Liver (tissue), 9 donors: Measurements from ENCODE around the gene TMC1. TPM values are rescaled to one million over a fixed set of nuclear protein-coding genes. Genes with fewer than 3 reads are reported as not detected.
A peak's percentile ranks its signal among the peaks of the same experiment; 100 is the strongest.

Experiments
- DNase-seq: peaks from one replicate; pipeline ENCODE4 v3.0.0-alpha.2; 2017; ENCODE audit warnings: low spot score
- H3K27ac ChIP-seq, 2 donors: one replicate each; pipeline ENCODE4 v1.7.0; 2013; ENCODE audit warnings: inconsistent platforms in 2 of 2, low read length in 2 of 2, control low read depth in 1 of 2, low read depth in 1 of 2, mild to moderate bottlenecking in 1 of 2
- H3K27me3 ChIP-seq, 4 donors: one replicate each; pipeline versions ENCODE4 v1.6.1 to v1.7.0; 2013; ENCODE audit warnings: low read length in 3 of 4, inconsistent platforms in 1 of 4, mild to moderate bottlenecking in 1 of 4, moderate library complexity in 1 of 4; ENCODE audit not compliant: control insufficient read depth in 4 of 4, insufficient read depth in 4 of 4
- H3K36me3 ChIP-seq, 4 donors: one replicate each; pipeline versions ENCODE4 v1.6.1 to v1.7.0; 2013; ENCODE audit warnings: low read length in 3 of 4, mild to moderate bottlenecking in 3 of 4, low read depth in 1 of 4, moderate library complexity in 1 of 4; ENCODE audit not compliant: control insufficient read depth in 4 of 4, insufficient read depth in 3 of 4
- H3K4me1 ChIP-seq, 4 donors: one replicate each; pipeline versions ENCODE4 v1.6.1 to v1.7.0; 2013; ENCODE audit warnings: low read length in 3 of 4, mild to moderate bottlenecking in 3 of 4, moderate library complexity in 1 of 4; ENCODE audit not compliant: control insufficient read depth in 4 of 4, insufficient read depth in 4 of 4
- H3K4me3 ChIP-seq, 3 donors: one replicate each; pipeline versions ENCODE4 v1.6.1 to v1.7.0; 2013; ENCODE audit warnings: low read length in 3 of 3, control low read depth in 1 of 3, low read depth in 1 of 3, mild to moderate bottlenecking in 1 of 3
- H3K9ac ChIP-seq, 2 donors: one replicate each; pipeline ENCODE4 v1.7.0; 2013; ENCODE audit warnings: low read length in 2 of 2, mild to moderate bottlenecking in 2 of 2, moderate library complexity in 2 of 2, control low read depth in 1 of 2, low read depth in 1 of 2
- H3K9me3 ChIP-seq, 4 donors: one replicate each; pipeline versions ENCODE4 v1.6.1 to v1.7.0; 2013; ENCODE audit warnings: low read length in 3 of 4; ENCODE audit not compliant: control insufficient read depth in 4 of 4
- EGR1 ChIP-seq, 2 donors: IDR thresholded peaks; 2 replicates each; pipeline ENCODE4 v1.6.1; 2016 to 2018; ENCODE audit warnings: antibody characterized with exemption in 2 of 2, low read depth in 2 of 2
- GABPA ChIP-seq, 2 donors: IDR thresholded peaks in 1 of 2; conservative IDR thresholded peaks in 1 of 2; 2 replicates each; pipeline ENCODE4 v1.6.1; 2016; ENCODE audit warnings: antibody characterized with exemption in 2 of 2, mild to moderate bottlenecking in 1 of 2, moderate library complexity in 1 of 2
- HNF4A ChIP-seq, 2 donors: conservative IDR thresholded peaks; 2 replicates each; pipeline ENCODE4 v1.6.1; 2016; ENCODE audit warnings: antibody characterized with exemption in 2 of 2, mild to moderate bottlenecking in 2 of 2
- HNF4G ChIP-seq: IDR thresholded peaks from 2 replicates; pipeline ENCODE4 v1.6.1; 2016; ENCODE audit warnings: antibody characterized with exemption
- JUND ChIP-seq, 2 donors: IDR thresholded peaks; 2 replicates each; pipeline ENCODE4 v1.6.1; 2016; ENCODE audit warnings: antibody characterized with exemption in 2 of 2
- RXRA ChIP-seq, 2 donors: IDR thresholded peaks; 2 replicates each; pipeline ENCODE4 v1.6.1; 2017 to 2018; ENCODE audit warnings: antibody characterized with exemption in 2 of 2, mild to moderate bottlenecking in 1 of 2
- SP1 ChIP-seq: IDR thresholded peaks from 2 replicates; pipeline ENCODE4 v1.6.1; 2018; ENCODE audit warnings: antibody characterized with exemption, mild to moderate bottlenecking
- YY1 ChIP-seq: IDR thresholded peaks from 2 replicates; pipeline ENCODE4 v1.6.1; 2016; ENCODE audit warnings: antibody characterized with exemption, mild to moderate bottlenecking
- WGBS: extraction: QIAGEN DNeasy Blood & Tissue Kit; methylation state at CpG from one replicate; pipeline ENCODE4 v1.1.7; 2013; 5-methylcytosine and 5-hydroxymethylcytosine counted together
- polyA plus RNA-seq, 2 donors: library from polyadenylated mRNA; stranded (reverse) in 1 of 2; unstranded in 1 of 2; fragments of 200-250 nt in 1 of 2; fragments of >200 nt in 1 of 2; fragmentation: Nextera tagmentation in 1 of 2; extraction: Ambion mirVana in 1 of 2; gene quantifications; one replicate each; pipeline versions ENCODE4 v1.2.1 to v1.2.3, GENCODE V29; 2013 to 2015
- total RNA-seq, 2 donors: library from RNA; depleted of rRNA; stranded (reverse); fragments of >200 nt; gene quantifications; one replicate each; pipeline ENCODE4 v1.2.3, GENCODE V29; 2014
- TF ChIP-seq, protein P1 (sequence below): IDR thresholded peaks from 2 replicates; pipeline ENCODE4 v1.6.1; 2016; ENCODE audit warnings: antibody characterized with exemption
- TF ChIP-seq, protein P2 (sequence below): IDR thresholded peaks from 2 replicates; pipeline ENCODE4 v1.6.1; 2016; ENCODE audit warnings: antibody characterized with exemption, mild to moderate bottlenecking
- TF ChIP-seq, protein P3 (sequence below): IDR thresholded peaks from 2 replicates; pipeline ENCODE4 v1.6.1; 2016; ENCODE audit warnings: antibody characterized with exemption
- TF ChIP-seq, protein P4 (sequence below): fragments of 150-350 bp; IDR thresholded peaks from 2 replicates; pipeline ENCODE4 v1.5.1; 2017; ENCODE audit warnings: improper control_type of control experiment, low read depth, low read length; ENCODE audit not compliant: missing input control
- TF ChIP-seq, protein P5 (sequence below): IDR thresholded peaks from 2 replicates; pipeline ENCODE4 v1.6.1; 2016; ENCODE audit warnings: antibody characterized with exemption
- donor health status: healthy.
- donor health status: healthy.
- donor health status: healthy.
- donor health status: healthy.
- donor health status: healthy.

Gene TMC1
- total and polyA plus RNA-seq, 4 donors, result 0.09 TPM; not detected in 3

DNA sequence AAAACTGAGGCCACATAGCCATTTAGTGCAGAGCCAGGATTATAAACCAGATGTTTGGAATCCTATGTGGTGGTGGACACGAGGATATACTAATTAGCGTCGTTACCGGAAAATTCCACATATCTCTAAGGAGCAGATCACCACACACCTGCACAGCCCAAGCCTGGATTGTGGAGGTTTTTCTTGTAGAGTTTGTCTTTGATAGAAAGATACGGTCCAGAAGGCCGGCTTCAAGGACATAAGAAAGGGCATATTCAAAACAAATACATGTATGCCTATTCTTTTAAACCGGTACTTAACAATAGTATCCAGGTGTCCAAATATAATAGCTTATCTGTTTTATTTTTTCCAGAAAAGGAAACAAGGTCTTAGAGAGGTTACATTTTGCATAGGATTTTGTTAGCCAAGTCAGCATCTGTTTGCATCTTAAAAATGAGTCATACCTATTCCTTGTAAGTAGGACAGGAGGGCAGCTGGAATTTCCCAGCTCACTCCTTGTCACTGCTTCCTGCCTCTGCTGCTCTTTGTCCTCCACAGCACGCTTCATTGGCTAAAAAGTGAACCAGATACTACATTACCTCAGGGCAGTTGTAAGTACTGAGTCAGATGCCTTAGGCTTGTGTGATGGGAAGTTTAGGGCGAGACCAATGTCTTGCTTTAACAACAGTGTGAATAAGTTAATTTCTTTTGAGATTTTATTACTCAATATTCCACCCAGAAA, 3.6 kb downstream of the TMC1 start:
- peaks cover 0 to 5% (median 0%) of the 10 kb centered on the region in 4 donors for H3K4me1 ChIP-seq
- DNase-seq, result no peak
- TF ChIP-seq, protein P1, sequence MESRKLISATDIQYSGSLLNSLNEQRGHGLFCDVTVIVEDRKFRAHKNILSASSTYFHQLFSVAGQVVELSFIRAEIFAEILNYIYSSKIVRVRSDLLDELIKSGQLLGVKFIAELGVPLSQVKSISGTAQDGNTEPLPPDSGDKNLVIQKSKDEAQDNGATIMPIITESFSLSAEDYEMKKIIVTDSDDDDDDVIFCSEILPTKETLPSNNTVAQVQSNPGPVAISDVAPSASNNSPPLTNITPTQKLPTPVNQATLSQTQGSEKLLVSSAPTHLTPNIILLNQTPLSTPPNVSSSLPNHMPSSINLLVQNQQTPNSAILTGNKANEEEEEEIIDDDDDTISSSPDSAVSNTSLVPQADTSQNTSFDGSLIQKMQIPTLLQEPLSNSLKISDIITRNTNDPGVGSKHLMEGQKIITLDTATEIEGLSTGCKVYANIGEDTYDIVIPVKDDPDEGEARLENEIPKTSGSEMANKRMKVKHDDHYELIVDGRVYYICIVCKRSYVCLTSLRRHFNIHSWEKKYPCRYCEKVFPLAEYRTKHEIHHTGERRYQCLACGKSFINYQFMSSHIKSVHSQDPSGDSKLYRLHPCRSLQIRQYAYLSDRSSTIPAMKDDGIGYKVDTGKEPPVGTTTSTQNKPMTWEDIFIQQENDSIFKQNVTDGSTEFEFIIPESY, result no peak
- TF ChIP-seq EGR1 (IDR thresholded peaks at IDR 0.05; ENCODE audit: low read depth in 2 of 2) (no peak), SP1 (no peak), GABPA (IDR thresholded peaks at IDR 0.05 in 1 of 2, conservative IDR thresholded peaks at IDR 0.05 in 1 of 2) (no peak), HNF4G (no peak), HNF4A (conservative IDR thresholded peaks at IDR 0.05) (no peak), YY1 (no peak), RXRA (IDR thresholded peaks at IDR 0.05) (no peak)
- TF ChIP-seq, protein P2, sequence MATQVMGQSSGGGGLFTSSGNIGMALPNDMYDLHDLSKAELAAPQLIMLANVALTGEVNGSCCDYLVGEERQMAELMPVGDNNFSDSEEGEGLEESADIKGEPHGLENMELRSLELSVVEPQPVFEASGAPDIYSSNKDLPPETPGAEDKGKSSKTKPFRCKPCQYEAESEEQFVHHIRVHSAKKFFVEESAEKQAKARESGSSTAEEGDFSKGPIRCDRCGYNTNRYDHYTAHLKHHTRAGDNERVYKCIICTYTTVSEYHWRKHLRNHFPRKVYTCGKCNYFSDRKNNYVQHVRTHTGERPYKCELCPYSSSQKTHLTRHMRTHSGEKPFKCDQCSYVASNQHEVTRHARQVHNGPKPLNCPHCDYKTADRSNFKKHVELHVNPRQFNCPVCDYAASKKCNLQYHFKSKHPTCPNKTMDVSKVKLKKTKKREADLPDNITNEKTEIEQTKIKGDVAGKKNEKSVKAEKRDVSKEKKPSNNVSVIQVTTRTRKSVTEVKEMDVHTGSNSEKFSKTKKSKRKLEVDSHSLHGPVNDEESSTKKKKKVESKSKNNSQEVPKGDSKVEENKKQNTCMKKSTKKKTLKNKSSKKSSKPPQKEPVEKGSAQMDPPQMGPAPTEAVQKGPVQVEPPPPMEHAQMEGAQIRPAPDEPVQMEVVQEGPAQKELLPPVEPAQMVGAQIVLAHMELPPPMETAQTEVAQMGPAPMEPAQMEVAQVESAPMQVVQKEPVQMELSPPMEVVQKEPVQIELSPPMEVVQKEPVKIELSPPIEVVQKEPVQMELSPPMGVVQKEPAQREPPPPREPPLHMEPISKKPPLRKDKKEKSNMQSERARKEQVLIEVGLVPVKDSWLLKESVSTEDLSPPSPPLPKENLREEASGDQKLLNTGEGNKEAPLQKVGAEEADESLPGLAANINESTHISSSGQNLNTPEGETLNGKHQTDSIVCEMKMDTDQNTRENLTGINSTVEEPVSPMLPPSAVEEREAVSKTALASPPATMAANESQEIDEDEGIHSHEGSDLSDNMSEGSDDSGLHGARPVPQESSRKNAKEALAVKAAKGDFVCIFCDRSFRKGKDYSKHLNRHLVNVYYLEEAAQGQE, result no peak
- TF ChIP-seq, protein P3, sequence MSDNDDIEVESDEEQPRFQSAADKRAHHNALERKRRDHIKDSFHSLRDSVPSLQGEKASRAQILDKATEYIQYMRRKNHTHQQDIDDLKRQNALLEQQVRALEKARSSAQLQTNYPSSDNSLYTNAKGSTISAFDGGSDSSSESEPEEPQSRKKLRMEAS, result no peak
- TF ChIP-seq, protein P4, sequence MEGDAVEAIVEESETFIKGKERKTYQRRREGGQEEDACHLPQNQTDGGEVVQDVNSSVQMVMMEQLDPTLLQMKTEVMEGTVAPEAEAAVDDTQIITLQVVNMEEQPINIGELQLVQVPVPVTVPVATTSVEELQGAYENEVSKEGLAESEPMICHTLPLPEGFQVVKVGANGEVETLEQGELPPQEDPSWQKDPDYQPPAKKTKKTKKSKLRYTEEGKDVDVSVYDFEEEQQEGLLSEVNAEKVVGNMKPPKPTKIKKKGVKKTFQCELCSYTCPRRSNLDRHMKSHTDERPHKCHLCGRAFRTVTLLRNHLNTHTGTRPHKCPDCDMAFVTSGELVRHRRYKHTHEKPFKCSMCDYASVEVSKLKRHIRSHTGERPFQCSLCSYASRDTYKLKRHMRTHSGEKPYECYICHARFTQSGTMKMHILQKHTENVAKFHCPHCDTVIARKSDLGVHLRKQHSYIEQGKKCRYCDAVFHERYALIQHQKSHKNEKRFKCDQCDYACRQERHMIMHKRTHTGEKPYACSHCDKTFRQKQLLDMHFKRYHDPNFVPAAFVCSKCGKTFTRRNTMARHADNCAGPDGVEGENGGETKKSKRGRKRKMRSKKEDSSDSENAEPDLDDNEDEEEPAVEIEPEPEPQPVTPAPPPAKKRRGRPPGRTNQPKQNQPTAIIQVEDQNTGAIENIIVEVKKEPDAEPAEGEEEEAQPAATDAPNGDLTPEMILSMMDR, result no peak
- H3K9me3 ChIP-seq, result no peaks in the 10 kb centered on the region
- no peak overlapping the region for H3K9ac ChIP-seq
- no peak overlapping the region for H3K4me3 ChIP-seq
- H3K36me3 ChIP-seq, result no peaks in the 10 kb centered on the region
- WGBS, result 86% methylated on average over 9 of the region's 9 CpGs
- H3K27me3 ChIP-seq, result no peaks in the 10 kb centered on the region
- no peak overlapping the region for H3K27ac ChIP-seq

DNA sequence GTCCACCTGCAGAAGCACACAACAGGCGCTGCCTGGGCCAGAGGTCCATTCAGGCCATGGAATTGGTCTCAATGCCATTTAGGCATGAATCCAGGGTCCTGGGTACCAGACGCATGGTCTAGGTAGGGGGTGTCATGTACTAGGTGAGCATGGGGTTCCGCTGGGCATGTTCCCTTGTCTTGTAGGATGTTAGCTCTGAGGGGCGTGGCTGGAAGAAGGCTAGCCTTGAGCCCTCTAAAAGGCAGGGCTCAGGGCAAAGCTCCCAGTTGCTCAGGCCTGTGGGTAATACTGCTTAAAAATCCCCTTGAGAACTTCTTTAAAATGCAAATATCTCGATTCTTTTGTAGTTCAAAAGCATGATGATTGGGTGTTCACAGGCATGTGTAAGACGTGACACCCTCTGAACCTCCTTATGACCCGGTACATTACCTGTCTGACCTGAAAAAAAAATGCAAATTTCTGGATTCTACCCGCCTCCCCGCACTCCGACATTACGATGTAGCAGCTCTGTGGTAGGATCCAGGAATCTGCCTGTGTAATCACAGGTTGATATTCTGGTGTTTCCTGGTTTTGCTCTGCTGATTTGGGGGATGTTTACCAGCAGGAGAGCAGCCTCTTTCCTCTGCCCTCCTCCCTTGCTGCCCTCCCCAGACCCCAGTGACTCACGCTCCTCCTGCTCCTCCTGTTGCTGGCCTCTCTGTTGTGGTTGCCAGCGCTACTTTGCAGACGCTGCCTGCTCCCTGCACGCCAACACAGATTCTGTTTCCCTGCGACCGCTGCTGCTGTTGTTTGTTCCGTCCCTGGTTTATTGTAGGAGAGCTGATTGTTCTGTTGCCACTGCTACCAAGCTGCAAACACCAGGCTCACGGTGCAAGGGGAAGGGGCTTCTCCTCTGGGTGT, 5.7 kb downstream of the TMC1 start:
- no peaks in the 10 kb centered on the region for H3K27me3 ChIP-seq
- peaks cover 0 to 5% (median 0%) of the 10 kb centered on the region in 4 donors for H3K4me1 ChIP-seq
- H3K36me3 ChIP-seq, result no peaks in the 10 kb centered on the region
- WGBS, result 62% methylated on average over 19 of the region's 19 CpGs
- H3K9me3 ChIP-seq, result no peaks in the 10 kb centered on the region
- no peak overlapping the region for H3K9ac ChIP-seq
- TF ChIP-seq, protein P5, sequence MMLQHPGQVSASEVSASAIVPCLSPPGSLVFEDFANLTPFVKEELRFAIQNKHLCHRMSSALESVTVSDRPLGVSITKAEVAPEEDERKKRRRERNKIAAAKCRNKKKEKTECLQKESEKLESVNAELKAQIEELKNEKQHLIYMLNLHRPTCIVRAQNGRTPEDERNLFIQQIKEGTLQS, result no peak
- TF ChIP-seq RXRA (IDR thresholded peaks at IDR 0.05) (no peak), JUND (IDR thresholded peaks at IDR 0.05) (peak in 1 of 2 donors; percentile 22)
- H3K4me3 ChIP-seq, result no peak overlapping the region
- no peak overlapping the region for H3K27ac ChIP-seq
- DNase-seq, result no peak
